Bronchial epithelial cell (primary cell): Measurements from ENCODE around the gene ITGB3. TPM values are rescaled to one million over a fixed set of nuclear protein-coding genes. Genes with fewer than 3 reads are reported as not detected.

Experiments used
- DNase-seq: peaks from one replicate; pipeline ENCODE4 v3.0.0-alpha.2; 2010; ENCODE audit warnings: low read depth
- FAIRE-seq: peaks from 2 replicates; lab custom pipeline; 2011; peaks lifted over from hg19 to GRCh38; lab: Jason Lieb, UNC
- H3K27me3 ChIP-seq: 2 replicates; pipeline ENCODE4 v1.5.1; 2011; ENCODE audit warnings: low read length; ENCODE audit not compliant: control insufficient read depth, insufficient read depth
- H3K36me3 ChIP-seq: 2 replicates; pipeline ENCODE4 v1.5.1; 2011; ENCODE audit warnings: low read length; ENCODE audit not compliant: control insufficient read depth, insufficient read depth
- H3K4me3 ChIP-seq: 2 replicates; pipeline ENCODE4 v1.5.1; 2011; ENCODE audit warnings: mild to moderate bottlenecking, low read depth, low read length, control low read depth
- total RNA-seq: library from RNA; depleted of rRNA; stranded (reverse); fragments of >200 nt; gene quantifications from 2 replicates; pipeline ENCODE4 v1.2.1, GENCODE V29; 2014
- TF ChIP-seq, protein P1 (sequence below): IDR thresholded peaks from 2 replicates; pipeline ENCODE4 v1.5.1; 2011; ENCODE audit warnings: mild to moderate bottlenecking, moderate library complexity, low read length, control low read depth, inconsistent platforms; ENCODE audit not compliant: insufficient read depth, severe bottlenecking

Gene ITGB3
- total RNA-seq, 1 donor from 2014 or later = 0.26 TPM

- H3K36me3 ChIP-seq = no peaks in the 10 kb centered on the region
- DNase-seq = no peak
- TF ChIP-seq, protein P1, sequence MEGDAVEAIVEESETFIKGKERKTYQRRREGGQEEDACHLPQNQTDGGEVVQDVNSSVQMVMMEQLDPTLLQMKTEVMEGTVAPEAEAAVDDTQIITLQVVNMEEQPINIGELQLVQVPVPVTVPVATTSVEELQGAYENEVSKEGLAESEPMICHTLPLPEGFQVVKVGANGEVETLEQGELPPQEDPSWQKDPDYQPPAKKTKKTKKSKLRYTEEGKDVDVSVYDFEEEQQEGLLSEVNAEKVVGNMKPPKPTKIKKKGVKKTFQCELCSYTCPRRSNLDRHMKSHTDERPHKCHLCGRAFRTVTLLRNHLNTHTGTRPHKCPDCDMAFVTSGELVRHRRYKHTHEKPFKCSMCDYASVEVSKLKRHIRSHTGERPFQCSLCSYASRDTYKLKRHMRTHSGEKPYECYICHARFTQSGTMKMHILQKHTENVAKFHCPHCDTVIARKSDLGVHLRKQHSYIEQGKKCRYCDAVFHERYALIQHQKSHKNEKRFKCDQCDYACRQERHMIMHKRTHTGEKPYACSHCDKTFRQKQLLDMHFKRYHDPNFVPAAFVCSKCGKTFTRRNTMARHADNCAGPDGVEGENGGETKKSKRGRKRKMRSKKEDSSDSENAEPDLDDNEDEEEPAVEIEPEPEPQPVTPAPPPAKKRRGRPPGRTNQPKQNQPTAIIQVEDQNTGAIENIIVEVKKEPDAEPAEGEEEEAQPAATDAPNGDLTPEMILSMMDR = no peak
- H3K27me3 ChIP-seq = no peaks in the 10 kb centered on the region
- H3K4me3 ChIP-seq = no peak overlapping the region
- no peak for FAIRE-seq
Measured at GRCh38 chr17:47300718-47301117, 47.1 kb downstream of the ITGB3 start.

DNA sequence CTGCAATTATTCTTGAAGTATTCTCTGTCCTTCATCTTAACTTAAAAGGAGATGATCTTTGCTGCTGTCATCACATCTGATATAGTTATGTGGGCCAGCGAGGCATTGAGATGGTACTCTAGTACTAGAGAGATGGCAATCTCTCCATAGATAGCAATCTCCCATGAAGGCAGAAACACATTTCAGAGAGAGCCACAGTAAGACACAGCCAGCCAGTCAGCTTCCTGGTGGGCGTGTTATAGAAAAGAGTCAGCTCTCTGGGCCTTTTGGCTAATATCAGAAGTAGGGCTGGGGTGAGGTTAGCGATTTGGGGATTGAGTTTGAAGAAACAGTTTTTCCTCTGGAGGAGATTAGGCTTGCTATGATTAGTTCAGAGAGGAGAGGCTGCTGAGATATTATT, 47.5 kb downstream of the ITGB3 start:
- no peak for DNase-seq
- Histone ChIP-seq H3K27me3 (no peaks in the 10 kb centered on the region), H3K36me3 (no peaks in the 10 kb centered on the region), H3K4me3 (no peak overlapping the region)
- TF ChIP-seq, protein P1 = no peak
- FAIRE-seq = no peak

GRCh38 chr17:47301831-47302230, 48.2 kb downstream of the ITGB3 start:
- no peak for DNase-seq
- Histone ChIP-seq H3K36me3 (no peaks in the 10 kb centered on the region), H3K27me3 (no peaks in the 10 kb centered on the region), H3K4me3 (no peak overlapping the region)
- no peak for FAIRE-seq
- TF ChIP-seq, protein P1 = no peak

DNA sequence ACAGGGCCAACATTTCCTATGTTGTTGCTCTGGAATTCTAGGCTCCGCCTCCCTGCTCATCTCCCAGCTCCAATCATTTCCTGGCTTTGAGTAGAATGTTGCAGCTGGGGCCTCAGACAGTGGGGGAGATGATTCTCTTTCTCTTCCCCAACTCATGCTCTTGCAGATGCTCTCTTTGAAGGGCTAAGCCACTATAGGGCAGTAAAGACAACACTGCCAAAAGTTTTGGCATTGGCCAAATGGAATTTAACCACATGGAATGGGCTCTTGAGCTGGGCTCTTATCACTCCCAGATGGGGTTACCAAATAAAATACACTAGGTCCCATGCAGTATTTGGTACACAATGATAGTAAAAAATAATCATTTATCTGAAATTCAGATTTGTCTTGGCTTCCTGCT, 50.6 kb downstream of the ITGB3 start:
- Histone ChIP-seq H3K36me3 (no peaks in the 10 kb centered on the region), H3K27me3 (no peaks in the 10 kb centered on the region), H3K4me3 (no peak overlapping the region)
- TF ChIP-seq, protein P1 = no peak
- FAIRE-seq (no peak), DNase-seq (no peak)

GRCh38 chr17:47305302-47305923, 51.8 kb downstream of the ITGB3 start:
- Histone ChIP-seq H3K4me3 (no peak overlapping the region), H3K36me3 (no peaks in the 10 kb centered on the region), H3K27me3 (no peaks in the 10 kb centered on the region)
- TF ChIP-seq, protein P1 = no peak
- no peak for FAIRE-seq
- DNase-seq = peak; percentile 88
